GM12865 (cell line): ENCODE data around the gene PFN4.
"Not testable (repeated sequence)": the region's sequence is repeated elsewhere in the genome, so short reads cannot be mapped to it uniquely, and the experiment has no call there.

ENCODE experiments used
- DNase-seq: peaks from one replicate; pipeline ENCODE4 v3.0.0; 2010; ENCODE audit warnings: low read depth
- H3K4me3 ChIP-seq: 2 replicates; pipeline ENCODE4 v1.5.1; 2011; ENCODE audit warnings: mild to moderate bottlenecking, low read depth, low read length, control low read depth
- CTCF ChIP-seq: IDR thresholded peaks from 2 replicates; pipeline ENCODE4 v1.5.1; 2011; ENCODE audit warnings: low read length, control low read depth, low read depth, inconsistent platforms; ENCODE audit not compliant: insufficient read depth; ENCODE audit errors: missing control alignments

Gene PFN4

GRCh38 chr2:24160761-24161160, 37.6 kb upstream of the PFN4 start:
- DNase-seq: no peak
- no peak overlapping the region for H3K4me3 ChIP-seq
- TF ChIP-seq CTCF: no peak

DNA sequence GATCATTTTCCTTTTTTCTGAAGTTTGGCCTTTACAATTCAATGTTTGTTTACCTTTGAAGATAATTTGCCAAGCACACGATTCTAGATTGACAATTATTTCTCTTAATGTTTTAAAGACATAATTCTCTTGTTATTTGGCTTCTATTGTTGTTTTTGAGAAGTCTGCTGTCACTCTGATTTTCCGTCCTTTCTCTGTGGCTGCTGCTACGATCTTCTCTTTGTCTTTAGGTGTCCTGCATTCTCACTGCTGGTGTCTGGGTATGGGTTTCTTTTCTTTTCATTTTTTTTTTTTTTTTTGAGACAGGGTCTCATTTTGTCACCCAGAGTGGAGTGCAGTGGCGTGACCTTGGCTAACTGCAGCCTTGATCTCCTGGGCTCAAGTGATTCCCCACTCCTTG, 36.6 kb upstream of the PFN4 start:
- no peak overlapping the region for H3K4me3 ChIP-seq
- DNase-seq: no peak
- no peak for TF ChIP-seq CTCF

GRCh38 chr2:24158131-24158530, 35.0 kb upstream of the PFN4 start:
- no peak for DNase-seq
- no peak overlapping the region for H3K4me3 ChIP-seq

GRCh38 chr2:24153478-24153877, 30.3 kb upstream of the PFN4 start:
- no peak overlapping the region for H3K4me3 ChIP-seq
- TF ChIP-seq CTCF: no peak
- DNase-seq: no peak

More at GRCh38 chr2:24158131-24158530, 35.0 kb upstream of the PFN4 start:
- TF ChIP-seq CTCF: no peak

DNA sequence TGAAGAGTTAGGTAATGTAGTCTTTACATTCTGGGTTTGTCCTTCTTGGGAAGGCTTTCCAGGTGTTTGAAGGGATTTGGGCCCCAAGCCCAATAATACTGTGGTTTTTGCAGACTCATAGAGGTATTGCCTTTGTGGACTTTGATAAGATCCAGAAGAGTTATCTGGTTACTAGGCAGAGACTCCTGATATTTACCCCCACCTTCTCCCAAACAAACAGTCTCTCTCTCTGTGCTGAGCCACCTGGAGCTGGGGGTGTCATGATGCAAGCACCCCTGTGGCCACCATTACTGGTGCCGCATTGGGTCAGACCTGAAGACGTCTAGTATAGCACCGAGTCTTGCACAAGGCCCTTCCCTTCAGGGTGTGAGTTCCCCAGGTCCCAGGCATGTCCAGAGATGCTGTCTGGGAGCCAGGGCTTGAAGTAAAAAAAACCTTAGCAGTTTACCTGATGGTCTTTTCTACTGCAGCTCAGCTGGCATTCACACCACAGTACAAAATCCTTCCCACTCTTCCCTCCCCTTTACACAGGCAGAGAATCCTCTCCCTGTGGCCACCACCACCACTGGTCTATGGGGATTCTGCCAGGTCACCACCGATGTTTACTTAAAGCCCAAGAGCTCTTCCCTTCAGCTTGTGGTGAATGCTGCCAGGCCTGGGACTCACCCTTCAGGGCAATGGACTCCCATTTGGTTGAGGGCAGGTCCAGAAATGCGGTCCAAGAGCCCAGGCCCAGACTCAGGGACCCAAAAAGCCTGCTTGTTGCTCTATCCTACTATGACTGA, 29.5 kb upstream of the PFN4 start:
- H3K4me3 ChIP-seq: no peak overlapping the region
- no peak for DNase-seq
- no peak for TF ChIP-seq CTCF

GRCh38 chr2:24147364-24147763, 24.2 kb upstream of the PFN4 start:
- DNase-seq: no peak
- H3K4me3 ChIP-seq: no peak overlapping the region
- no peak for TF ChIP-seq CTCF

DNA sequence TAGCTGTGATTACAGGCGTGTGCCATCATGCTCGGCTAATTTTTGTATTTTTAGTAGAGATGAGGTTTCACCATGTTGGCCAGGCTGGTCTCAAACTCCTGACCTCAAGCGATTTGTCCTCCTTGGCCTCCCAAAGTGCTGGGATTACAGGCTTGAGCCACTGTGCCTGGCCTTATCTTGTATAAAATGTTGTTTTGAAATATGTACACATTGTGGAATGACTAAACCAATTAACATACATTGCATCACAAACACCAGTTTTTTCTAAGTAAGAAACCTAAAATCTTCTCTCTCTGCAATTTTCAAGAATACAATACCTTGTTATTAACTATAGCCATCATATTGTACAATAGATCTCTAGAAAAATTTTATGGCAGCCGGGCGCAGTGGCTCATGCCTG, 17.2 kb upstream of the PFN4 start:
- not testable (repeated sequence) for H3K4me3 ChIP-seq, DNase-seq
